BJ (cell line): Measurements from ENCODE around the gene NECTIN2. TPM values are rescaled to one million over a fixed set of nuclear protein-coding genes. Genes with fewer than 3 reads are reported as not detected.

Experiments used
- CTCF ChIA-PET: fragments of 350-600 bp; formaldehyde crosslinking; extraction: SDS; loops from one replicate; lab custom pipeline; 2021; ENCODE audit warnings: antibody characterized with exemption, inconsistent platforms; lab: Yijun Ruan, JAX
- POLR2A ChIA-PET: fragments of 300-600 bp; sonication (Branson Sonifier 250); formaldehyde crosslinking; extraction: SDS; loops from one replicate; lab custom pipeline; 2021; ENCODE audit warnings: antibody characterized with exemption; lab: Charles Lee
- DNase-seq: peaks from one replicate; pipeline ENCODE4 v3.0.0-alpha.2; 2011; ENCODE audit warnings: low read depth
- H3K27me3 ChIP-seq: 2 replicates; pipeline ENCODE4 v1.6.0; 2011; ENCODE audit warnings: low read length; ENCODE audit not compliant: control insufficient read depth, insufficient read depth
- H3K36me3 ChIP-seq: 2 replicates; pipeline ENCODE4 v1.5.1; 2011; ENCODE audit warnings: low read length; ENCODE audit not compliant: control insufficient read depth, insufficient read depth
- H3K4me3 ChIP-seq: 2 replicates; pipeline ENCODE4 v1.5.1; 2011; ENCODE audit warnings: low read depth, mild to moderate bottlenecking, control low read depth, low read length
- polyA plus RNA-seq: library from polyadenylated mRNA; depleted of rRNA; stranded (reverse); fragments of >200 nt; gene quantifications from 2 replicates; pipeline ENCODE4 v1.2.3, GENCODE V29; 2011
- TF ChIP-seq, protein P1 (sequence below): IDR thresholded peaks from 2 replicates; pipeline ENCODE4 v1.5.1; 2011; ENCODE audit warnings: low read depth, mild to moderate bottlenecking, control low read depth, inconsistent platforms, low read length, moderate library complexity; ENCODE audit not compliant: insufficient read depth

The NECTIN2 gene
- polyA plus RNA-seq, 1 experiment = 107 TPM

DNA sequence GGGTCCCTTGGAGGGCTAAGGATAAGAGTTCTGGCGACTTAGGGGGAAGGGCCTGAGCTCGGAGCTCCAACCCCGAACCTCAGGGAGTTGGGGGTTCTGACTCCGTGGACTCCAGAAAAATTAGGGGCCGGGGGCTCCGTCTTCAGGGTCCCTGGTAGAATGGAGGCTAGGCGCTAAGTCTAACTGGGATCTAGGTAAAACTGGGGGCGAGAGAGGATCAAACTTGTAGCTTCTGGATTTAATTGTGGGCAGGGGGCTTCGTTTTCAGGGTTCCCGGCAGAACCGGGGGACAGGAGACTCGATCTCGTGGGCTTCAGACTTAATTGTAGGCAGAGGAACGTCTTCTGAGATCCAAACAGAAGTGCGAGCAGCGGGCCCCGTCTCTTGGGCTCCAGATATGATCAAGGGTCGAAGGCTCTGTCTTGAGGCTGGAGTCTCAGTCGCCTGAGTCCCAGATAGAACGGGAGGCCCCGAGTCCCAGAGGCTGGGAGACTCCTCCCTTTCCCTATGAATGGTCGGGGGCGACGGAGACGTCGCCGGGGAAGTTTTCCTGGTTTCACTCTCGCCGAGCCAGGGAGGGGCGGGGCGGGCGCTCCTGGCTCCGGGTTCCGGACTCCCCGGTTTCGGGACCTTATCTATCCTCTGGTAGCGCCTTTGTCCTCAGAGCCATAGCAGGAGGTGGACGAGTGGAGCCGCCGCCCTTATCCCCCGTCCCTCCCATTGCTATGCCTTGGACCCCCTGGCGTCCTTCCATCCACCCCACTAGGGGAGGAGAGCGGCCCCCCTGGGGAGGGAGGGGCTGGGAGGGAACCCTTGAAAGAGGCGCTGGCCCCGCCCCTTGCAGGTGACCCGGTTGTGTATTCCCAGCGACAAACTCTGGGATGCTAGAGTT is 1.3 kb downstream of the NECTIN2 start:
- H3K36me3 ChIP-seq = peaks cover 3% of the 10 kb centered on the region
- POLR2A ChIA-PET = no interaction called here
- DNase-seq = no peak
- no peaks in the 10 kb centered on the region for H3K27me3 ChIP-seq
- peak overlapping the region; percentile 69 for H3K4me3 ChIP-seq
- TF ChIP-seq, protein P1, sequence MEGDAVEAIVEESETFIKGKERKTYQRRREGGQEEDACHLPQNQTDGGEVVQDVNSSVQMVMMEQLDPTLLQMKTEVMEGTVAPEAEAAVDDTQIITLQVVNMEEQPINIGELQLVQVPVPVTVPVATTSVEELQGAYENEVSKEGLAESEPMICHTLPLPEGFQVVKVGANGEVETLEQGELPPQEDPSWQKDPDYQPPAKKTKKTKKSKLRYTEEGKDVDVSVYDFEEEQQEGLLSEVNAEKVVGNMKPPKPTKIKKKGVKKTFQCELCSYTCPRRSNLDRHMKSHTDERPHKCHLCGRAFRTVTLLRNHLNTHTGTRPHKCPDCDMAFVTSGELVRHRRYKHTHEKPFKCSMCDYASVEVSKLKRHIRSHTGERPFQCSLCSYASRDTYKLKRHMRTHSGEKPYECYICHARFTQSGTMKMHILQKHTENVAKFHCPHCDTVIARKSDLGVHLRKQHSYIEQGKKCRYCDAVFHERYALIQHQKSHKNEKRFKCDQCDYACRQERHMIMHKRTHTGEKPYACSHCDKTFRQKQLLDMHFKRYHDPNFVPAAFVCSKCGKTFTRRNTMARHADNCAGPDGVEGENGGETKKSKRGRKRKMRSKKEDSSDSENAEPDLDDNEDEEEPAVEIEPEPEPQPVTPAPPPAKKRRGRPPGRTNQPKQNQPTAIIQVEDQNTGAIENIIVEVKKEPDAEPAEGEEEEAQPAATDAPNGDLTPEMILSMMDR = no peak
- CTCF ChIA-PET = interaction anchor here (1.4 to 4.2 kb wide), 5 partner anchors 63 to 276 kb away, joined by 5 to 21 read pairs (median 13); no protein-coding TSS in a partner anchor

- H3K36me3 ChIP-seq = peaks cover 3% of the 10 kb centered on the region
- H3K4me3 ChIP-seq = peak overlapping the region; percentile 69
- no peaks in the 10 kb centered on the region for H3K27me3 ChIP-seq
- POLR2A ChIA-PET = no interaction called here
- CTCF ChIA-PET = interaction anchor here (0.9 to 4.2 kb wide), 5 partner anchors 18 to 159 kb away, joined by 3 to 21 read pairs (median 13); no protein-coding TSS in a partner anchor
- TF ChIP-seq, protein P1 = no peak
- no peak for DNase-seq
Measured at GRCh38 chr19:44848036-44848811, 2.1 kb downstream of the NECTIN2 start.

DNA sequence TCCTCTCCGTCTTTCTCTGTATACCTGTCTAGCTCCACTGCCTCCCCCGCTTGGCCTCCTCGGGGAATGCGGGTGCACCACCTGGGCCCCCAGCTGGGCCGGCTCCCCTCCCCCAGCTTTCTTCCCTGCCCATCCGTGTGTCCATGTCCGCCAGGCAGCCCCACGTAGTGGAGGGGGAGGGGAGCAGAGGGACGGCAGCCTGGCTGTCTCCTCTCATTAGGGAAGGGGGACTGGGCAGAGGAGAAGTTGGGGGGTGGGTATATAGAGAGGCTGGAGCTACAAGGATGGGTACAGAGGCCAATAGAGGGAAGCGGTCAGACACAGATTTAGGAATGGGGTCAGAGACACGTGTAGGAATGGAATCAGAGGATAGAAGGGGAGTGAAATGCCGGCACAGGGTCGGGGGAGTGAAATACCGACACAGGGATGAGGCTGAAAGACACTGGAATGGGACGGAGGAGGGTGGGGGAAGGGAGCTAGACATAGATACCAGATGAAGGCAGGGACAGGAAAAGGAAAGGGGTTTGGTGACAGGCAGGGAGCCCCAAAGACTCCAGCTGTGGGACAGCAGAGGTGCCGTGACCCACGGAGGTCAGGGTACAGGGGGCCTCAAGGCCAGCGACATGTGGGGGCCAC is 2.8 kb downstream of the NECTIN2 start:
- H3K27me3 ChIP-seq = no peaks in the 10 kb centered on the region
- TF ChIP-seq, protein P1 = no peak
- ChIA-PET POLR2A (no interaction called here), CTCF (interaction anchor here (0.6 to 4.2 kb wide), 6 partner anchors 18 to 192 kb away, joined by 3 to 21 read pairs (median 8); no protein-coding TSS in a partner anchor)
- no peak for DNase-seq
- peaks cover 6% of the 10 kb centered on the region for H3K36me3 ChIP-seq
- peak overlapping the region; percentile 69 for H3K4me3 ChIP-seq

- CTCF ChIA-PET = interaction anchor here (2.6 to 3.0 kb wide), 2 partner anchors 127 to 162 kb away, joined by 6 to 14 read pairs; no protein-coding TSS in a partner anchor
- Histone ChIP-seq H3K4me3 (no peak overlapping the region), H3K27me3 (no peaks in the 10 kb centered on the region), H3K36me3 (peaks cover 6% of the 10 kb centered on the region)
- POLR2A ChIA-PET = no interaction called here
- no peak for DNase-seq
- TF ChIP-seq, protein P1 = no peak
Measured at GRCh38 chr19:44850641-44851109, 4.6 kb downstream of the NECTIN2 start.
